ENCODE measurements around the gene COL13A1.

The COL13A1 gene

GRCh38 chr10:69944761-69945160 is 143.1 kb downstream of the COL13A1 start:
- DNase-seq (ENCODE audit: low read depth) = no peak

- no peak for DNase-seq (ENCODE audit: low read depth)
These were observed 146.6 kb downstream of the COL13A1 start for GRCh38 chr10:69948261-69948660.

- DNase-seq (ENCODE audit: low read depth) = no peak
These were observed 148.1 kb downstream of the COL13A1 start for GRCh38 chr10:69949770-69950169.

- no peak for DNase-seq (ENCODE audit: low read depth)
These were observed 150.0 kb downstream of the COL13A1 start for GRCh38 chr10:69951658-69952057.

GRCh38 chr10:69952069-69952800 is 150.5 kb downstream of the COL13A1 start:
- no peak for DNase-seq (ENCODE audit: low read depth)

- no peak for DNase-seq (ENCODE audit: low read depth)
These were observed 151.1 kb downstream of the COL13A1 start for GRCh38 chr10:69952821-69953221.

GRCh38 chr10:69953851-69954250 is 152.1 kb downstream of the COL13A1 start:
- DNase-seq (ENCODE audit: low read depth) = no peak

GRCh38 chr10:69955211-69955805 is 153.6 kb downstream of the COL13A1 start:
- no peak for DNase-seq (ENCODE audit: low read depth)

GRCh38 chr10:69955897-69956740 is 154.4 kb downstream of the COL13A1 start:
- no peak for DNase-seq (ENCODE audit: low read depth)

GRCh38 chr10:69956741-69957230 is 155.1 kb downstream of the COL13A1 start:
- no peak for DNase-seq (ENCODE audit: low read depth)

- no peak for DNase-seq (ENCODE audit: low read depth)
These were observed 155.7 kb downstream of the COL13A1 start for GRCh38 chr10:69957241-69957885.

- no peak for DNase-seq (ENCODE audit: low read depth)
These were observed 156.3 kb downstream of the COL13A1 start for GRCh38 chr10:69957886-69958555.

- DNase-seq (ENCODE audit: low read depth) = no peak
These were observed 156.8 kb downstream of the COL13A1 start for GRCh38 chr10:69958556-69958902.

- DNase-seq (ENCODE audit: low read depth) = no peak
These were observed 158.2 kb downstream of the COL13A1 start for GRCh38 chr10:69959911-69960310.

- DNase-seq (ENCODE audit: low read depth) = no peak
These were observed 158.9 kb downstream of the COL13A1 start for GRCh38 chr10:69960606-69960987.

- no peak for DNase-seq (ENCODE audit: low read depth)
These were observed 159.5 kb downstream of the COL13A1 start for GRCh38 chr10:69960988-69961880.

GRCh38 chr10:69961881-69962745 is 160.4 kb downstream of the COL13A1 start:
- DNase-seq (ENCODE audit: low read depth) = no peak

GRCh38 chr10:69962746-69963135 is 161.0 kb downstream of the COL13A1 start:
- DNase-seq (ENCODE audit: low read depth) = no peak

- no peak for DNase-seq (ENCODE audit: low read depth)
These were observed 161.6 kb downstream of the COL13A1 start for GRCh38 chr10:69963178-69963834.
